ENCODE measurements around the gene ZNF460.

- TF ChIP-seq CTCF (conservative IDR thresholded peaks at IDR 0.05; ENCODE audit: low read depth, low read length), result no peak
- TF ChIP-seq EZH2 (IDR thresholded peaks at IDR 0.05; ENCODE audit: low read length, unreplicated experiment), result no peak
Measured at GRCh38 chr19:57321751-57322150, 41.5 kb downstream of the ZNF460 start.

Measured in PC-3 (cell line).